Memory B cell (primary cell): ENCODE measurements around the gene GPR132.
A peak's percentile ranks its signal among the peaks of the same experiment; 100 is the strongest.

Source experiments
- ATAC-seq: fragments of 150-1000 bp; cut with Tn5 transposase; 2 replicates; pipeline ENCODE4 v1.10.0; 2021; ENCODE audit warnings: low read depth, mild to moderate bottlenecking, moderate library complexity
- DNase-seq, 2 donors: peaks; one replicate each; pipeline ENCODE4 v3.0.0; 2022; ENCODE audit warnings: low spot score in 2 of 2
- H3K27ac Mint-ChIP-seq: one replicate; pipeline ENCODE4 v1.8.0; 2022; ENCODE audit warnings: mild to moderate bottlenecking, moderate library complexity, mixed read lengths
- H3K27me3 Mint-ChIP-seq: one replicate; pipeline ENCODE4 v1.8.0; 2022; ENCODE audit warnings: mixed read lengths
- H3K36me3 Mint-ChIP-seq: one replicate; pipeline ENCODE4 v1.8.0; 2022; ENCODE audit warnings: mild to moderate bottlenecking, mixed read lengths
- H3K4me1 Mint-ChIP-seq: one replicate; pipeline ENCODE4 v1.8.0; 2022; ENCODE audit warnings: mixed read lengths
- H3K4me3 Mint-ChIP-seq: one replicate; pipeline ENCODE4 v1.8.0; 2022; ENCODE audit warnings: mild to moderate bottlenecking, moderate library complexity, mixed read lengths
- H3K9me3 Mint-ChIP-seq: one replicate; pipeline ENCODE4 v1.8.0; 2022; ENCODE audit warnings: mixed read lengths

GPR132 gene

DNA sequence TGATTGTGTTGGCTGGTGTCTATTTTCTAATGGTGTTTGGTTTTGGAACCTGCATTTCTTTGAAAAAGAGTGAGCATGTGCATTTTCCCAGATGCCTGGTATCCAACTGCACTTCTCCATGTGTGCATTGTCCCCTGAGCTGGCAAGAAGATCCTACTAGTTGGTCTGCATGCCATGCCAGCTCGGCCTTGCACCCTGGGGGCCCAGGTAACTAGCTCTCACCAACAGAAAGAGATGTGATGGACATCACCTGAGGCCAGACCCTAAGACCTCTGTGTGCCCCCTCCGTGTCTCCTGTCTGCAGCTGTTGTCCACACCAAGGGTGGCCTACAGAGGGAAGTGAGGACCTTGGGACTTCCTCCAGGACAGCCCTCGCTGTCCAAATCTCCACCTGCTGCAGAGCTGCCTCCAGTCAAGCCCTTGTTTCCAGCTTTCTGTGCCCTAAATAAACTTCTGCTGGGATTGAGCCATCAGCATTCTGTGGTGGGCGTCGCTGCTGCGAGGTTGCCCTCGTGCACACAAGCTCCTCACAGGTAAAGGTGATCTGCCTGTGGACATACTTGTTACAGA, 30.1 kb upstream of the GPR132 start:
- Mint-ChIP-seq H3K27ac (no peak overlapping the region), H3K36me3 (peaks cover 2% of the 10 kb centered on the region), H3K4me3 (peak overlapping the region; percentile 27), H3K9me3 (peaks cover 3% of the 10 kb centered on the region), H3K27me3 (peaks cover 12% of the 10 kb centered on the region), H3K4me1 (peaks cover 14% of the 10 kb centered on the region)
- no peak for DNase-seq
- ATAC-seq = no peak

DNA sequence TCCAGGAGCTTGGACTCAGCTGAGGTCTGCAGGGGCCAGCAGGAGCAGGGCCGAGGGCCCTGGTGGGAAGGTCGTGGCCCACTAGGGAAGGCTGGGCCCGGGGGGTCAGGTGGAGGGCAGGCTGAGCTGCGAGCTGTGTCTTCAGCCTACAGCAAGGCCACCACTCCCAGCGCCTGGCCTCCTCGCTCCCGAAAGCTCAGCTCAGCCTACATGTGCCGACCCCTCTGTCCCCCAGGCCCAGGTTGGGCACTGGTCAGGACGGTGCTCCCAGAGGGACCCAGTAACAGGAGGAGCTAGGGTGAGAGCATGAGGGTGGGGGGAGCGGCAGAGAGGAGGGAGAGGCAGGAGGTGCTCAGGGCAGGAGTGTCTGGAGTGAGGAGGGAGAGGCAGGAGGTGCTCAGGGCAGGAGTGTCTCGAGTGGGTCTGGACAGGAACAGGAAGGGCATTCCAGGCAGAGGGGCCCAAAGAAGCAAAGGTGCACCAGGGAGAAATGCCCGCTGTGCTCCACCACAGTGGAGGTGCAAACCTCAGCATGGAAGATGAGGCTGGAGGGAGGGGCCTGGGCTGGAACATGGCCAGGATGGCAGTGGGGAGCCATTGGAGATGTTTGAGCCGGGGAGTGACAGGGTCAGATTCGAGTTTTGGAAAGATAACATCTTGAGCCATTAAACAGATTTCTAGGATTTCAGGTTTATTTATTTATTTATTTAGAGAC, 29.1 kb upstream of the GPR132 start:
- Mint-ChIP-seq H3K27ac (no peak overlapping the region), H3K4me1 (peaks cover 12% of the 10 kb centered on the region), H3K36me3 (no peaks in the 10 kb centered on the region), H3K4me3 (peak overlapping the region; percentile 83), H3K9me3 (no peaks in the 10 kb centered on the region), H3K27me3 (peaks cover 8% of the 10 kb centered on the region)
- DNase-seq (no peak), ATAC-seq (no peak)

DNA sequence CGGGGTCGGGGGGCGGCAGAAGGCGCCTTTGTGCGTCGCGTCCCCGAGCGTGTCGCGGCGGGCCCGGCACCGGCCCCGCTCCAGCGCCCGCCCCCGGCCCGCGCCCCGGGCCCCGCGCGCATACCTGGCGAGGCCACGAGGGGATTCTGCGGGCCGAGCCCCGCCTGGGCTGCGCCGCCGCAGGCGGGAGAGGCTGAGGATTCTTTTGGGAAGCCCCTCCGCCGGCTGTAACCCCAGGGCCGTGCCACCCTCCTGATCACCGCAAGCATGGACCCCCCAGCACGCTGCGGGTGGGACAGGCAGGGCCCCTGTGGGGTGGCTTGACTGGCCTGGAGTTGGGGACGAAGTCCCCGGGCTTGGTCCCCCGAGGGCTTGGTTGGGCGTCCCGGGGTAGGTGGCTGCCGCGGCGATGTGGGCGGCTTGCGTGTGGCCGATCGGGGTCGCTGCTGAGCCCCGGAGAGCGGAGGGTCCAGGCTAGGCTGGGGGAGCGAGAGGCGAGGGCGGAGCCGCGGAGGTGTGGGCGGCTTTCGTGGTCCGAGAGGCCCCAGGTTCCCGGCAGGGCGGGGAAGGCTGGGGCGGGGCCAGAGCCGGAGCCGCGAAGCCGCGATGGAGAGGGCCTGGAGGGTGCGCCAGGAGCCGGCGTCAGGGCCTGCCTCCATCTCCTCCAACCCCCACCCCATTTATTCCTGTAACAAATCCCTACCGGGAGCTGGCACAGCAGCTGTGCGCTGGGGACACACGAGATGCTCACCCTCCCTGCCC, 28.4 kb upstream of the GPR132 start:
- ATAC-seq = peak; percentile 59
- H3K4me3 Mint-ChIP-seq = peak overlapping the region; percentile 83
- H3K27ac Mint-ChIP-seq = peak overlapping the region; percentile 85
- DNase-seq = peak; percentile 54 to 64
- H3K36me3 Mint-ChIP-seq = no peaks in the 10 kb centered on the region
- no peaks in the 10 kb centered on the region for H3K9me3 Mint-ChIP-seq
- H3K4me1 Mint-ChIP-seq = peaks cover 12% of the 10 kb centered on the region
- peaks cover 10% of the 10 kb centered on the region for H3K27me3 Mint-ChIP-seq

DNA sequence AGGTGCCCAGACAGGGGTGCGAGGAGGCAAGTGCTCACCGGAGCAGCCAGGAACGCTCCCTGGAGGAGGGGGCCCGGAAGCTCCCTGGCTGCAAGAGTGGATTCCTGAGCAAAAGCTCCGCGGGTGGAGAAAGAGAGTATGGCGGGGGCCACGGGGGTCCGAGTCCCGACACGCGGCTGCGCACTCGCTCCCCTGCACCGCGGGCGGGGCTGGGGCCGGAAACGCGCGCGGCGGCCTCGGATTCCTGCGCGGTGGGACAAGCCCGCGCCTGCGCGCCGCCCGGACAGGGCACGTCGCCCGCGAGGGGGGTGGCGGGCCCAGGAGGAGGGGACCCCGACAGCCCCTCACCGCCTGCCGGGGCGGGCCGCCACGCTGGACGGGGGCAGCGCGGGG, 27.8 kb upstream of the GPR132 start:
- peaks cover 11% of the 10 kb centered on the region for H3K27me3 Mint-ChIP-seq
- H3K27ac Mint-ChIP-seq = peak overlapping the region; percentile 38
- no peaks in the 10 kb centered on the region for H3K9me3 Mint-ChIP-seq
- H3K4me1 Mint-ChIP-seq = peaks cover 12% of the 10 kb centered on the region
- H3K4me3 Mint-ChIP-seq = peak overlapping the region; percentile 89
- peak; percentile 54 to 67 for DNase-seq
- H3K36me3 Mint-ChIP-seq = no peaks in the 10 kb centered on the region
- peak; percentile 61 for ATAC-seq

DNA sequence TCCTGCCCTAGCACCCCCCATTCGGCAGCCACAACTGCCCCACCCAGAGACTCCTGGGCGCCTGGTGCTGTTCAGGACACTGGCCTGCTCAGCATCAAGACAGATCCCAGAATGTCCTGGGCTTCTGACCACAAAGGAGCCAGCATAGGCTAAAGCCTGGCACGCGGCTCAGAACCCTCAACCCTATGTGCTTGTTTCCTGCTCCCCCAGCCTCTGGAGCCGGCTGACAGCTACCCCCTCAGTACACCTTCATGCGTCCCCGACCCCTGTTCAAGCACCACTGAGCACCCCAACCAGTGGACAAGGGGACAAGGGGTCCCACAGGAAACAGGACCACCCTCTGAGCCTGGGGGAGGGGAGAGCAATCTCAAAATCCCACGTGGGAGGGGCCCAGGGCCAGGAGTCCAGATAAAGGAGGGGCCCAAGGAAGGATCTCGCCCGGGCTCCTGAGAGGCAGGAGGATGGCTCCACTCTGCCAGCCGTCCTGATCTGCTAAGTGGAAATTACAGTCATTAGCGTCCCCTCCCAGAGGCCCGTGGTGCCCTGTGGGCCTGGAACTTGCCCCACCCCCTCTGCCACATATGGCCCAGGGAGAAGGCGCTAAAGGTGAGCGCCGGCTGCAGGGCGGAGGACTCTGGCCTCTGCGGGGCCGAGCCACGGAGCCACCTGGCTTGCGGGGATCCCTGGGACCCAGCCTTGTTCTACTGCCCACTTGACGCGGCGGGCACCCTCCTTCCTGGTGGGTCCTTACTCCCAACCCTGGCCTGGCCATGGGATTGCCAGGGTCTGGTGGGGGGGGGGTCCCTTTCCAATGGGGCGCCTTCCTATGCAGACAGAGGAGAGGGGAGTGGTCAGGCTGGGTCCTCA, 27.2 kb upstream of the GPR132 start:
- no peaks in the 10 kb centered on the region for H3K36me3 Mint-ChIP-seq

DNA sequence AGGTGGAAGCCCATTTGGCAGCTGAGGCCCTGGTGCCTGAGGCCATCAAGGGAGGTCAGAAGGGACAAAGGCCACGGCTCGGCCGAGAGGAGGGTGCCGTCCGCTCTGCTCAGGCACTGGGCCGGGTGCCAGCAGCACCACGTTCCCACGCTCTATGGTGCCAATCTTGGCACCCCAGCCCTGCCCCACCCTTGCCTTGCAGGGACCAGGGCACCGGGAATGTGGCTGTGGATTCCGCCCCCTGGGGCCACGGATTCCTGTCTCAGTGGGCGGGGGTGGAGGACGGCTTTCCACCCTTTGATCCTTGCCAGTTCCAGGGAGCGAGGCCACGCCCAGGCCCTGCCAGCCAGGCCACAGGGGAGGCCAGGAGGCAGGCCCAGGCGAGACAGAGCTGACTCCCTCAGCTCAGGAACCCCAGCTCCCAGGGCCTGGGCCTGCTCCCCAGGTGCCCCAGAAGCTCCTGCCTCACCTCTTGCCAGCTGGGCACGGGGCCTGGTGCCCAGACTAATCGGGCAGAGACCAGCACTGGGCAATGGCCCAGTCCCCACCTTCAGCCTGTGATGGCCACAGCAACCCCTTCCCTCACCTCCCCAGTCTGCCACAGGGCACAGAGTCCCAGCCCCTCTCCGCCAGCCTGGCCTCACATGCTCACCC, 26.4 kb upstream of the GPR132 start:
- Mint-ChIP-seq H3K4me3 (no peak overlapping the region), H3K27me3 (peaks cover 9% of the 10 kb centered on the region), H3K27ac (no peak overlapping the region), H3K36me3 (no peaks in the 10 kb centered on the region), H3K4me1 (peaks cover 13% of the 10 kb centered on the region), H3K9me3 (no peaks in the 10 kb centered on the region)
- no peak for DNase-seq
- no peak for ATAC-seq

More for the DNA sequence above, 27.2 kb upstream of the GPR132 start:
- no peaks in the 10 kb centered on the region for H3K9me3 Mint-ChIP-seq
- H3K27ac Mint-ChIP-seq = peak overlapping the region; percentile 38
- DNase-seq = no peak
- H3K27me3 Mint-ChIP-seq = peaks cover 11% of the 10 kb centered on the region
- no peak for ATAC-seq
- peaks cover 12% of the 10 kb centered on the region for H3K4me1 Mint-ChIP-seq
- H3K4me3 Mint-ChIP-seq = peak overlapping the region; percentile 89

DNA sequence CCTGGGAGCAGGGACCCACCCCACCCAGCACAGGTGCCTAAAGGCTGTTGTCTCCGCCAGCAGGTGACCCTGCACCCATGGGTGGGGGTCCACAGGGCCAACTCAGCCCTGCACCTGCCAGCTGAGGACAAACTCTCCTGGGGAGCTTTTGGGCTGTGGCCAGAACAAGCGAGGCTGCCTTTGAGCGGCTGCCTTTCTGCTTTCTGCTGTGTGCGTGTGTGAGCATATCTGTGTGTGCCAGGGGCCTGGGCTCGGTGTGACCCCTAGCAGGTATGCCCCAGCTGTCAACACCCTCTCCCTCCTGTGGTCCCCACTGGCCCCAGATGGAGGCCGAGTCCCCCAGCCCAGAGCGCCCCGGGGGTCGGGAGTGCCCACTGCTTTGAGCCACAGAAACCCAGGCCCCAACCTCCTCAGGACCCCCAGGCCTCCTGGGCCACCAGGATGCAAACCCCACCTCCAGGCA, 25.9 kb upstream of the GPR132 start:
- peaks cover 14% of the 10 kb centered on the region for H3K4me1 Mint-ChIP-seq
- no peaks in the 10 kb centered on the region for H3K36me3 Mint-ChIP-seq
- no peak for ATAC-seq
- H3K27ac Mint-ChIP-seq = no peak overlapping the region
- H3K9me3 Mint-ChIP-seq = no peaks in the 10 kb centered on the region
- peaks cover 8% of the 10 kb centered on the region for H3K27me3 Mint-ChIP-seq
- H3K4me3 Mint-ChIP-seq = no peak overlapping the region
- DNase-seq = no peak

DNA sequence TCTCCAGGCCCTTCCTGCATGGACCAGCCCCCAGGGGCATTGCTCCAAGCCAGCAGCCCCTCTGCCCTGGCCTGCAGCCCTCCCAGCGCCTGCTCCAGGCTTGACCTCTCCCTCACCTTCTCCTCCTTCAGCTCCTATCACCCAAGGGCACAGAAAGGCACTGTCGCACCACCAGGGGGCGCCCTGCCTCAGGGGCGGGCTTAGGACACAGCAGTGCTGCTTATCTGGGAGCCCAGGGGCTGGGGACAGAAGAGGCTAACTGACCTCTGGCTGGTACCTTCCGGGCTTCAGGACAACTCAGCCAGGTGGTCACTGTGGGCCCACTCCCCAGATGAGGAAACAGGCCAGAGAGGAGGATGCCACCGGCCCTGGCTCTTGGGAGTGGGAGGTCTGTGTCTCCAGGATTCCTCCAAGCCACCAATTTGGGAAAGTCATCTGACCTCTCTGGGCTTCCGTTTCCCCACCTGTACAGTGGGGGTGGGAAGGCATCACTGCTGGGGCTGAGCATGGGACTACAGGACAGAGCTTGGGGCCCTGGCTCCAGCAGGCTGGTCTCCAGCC, 25.3 kb upstream of the GPR132 start:
- peak overlapping the region; percentile 8 for H3K4me3 Mint-ChIP-seq
- H3K27me3 Mint-ChIP-seq = peaks cover 8% of the 10 kb centered on the region
- peaks cover 14% of the 10 kb centered on the region for H3K4me1 Mint-ChIP-seq
- no peak overlapping the region for H3K27ac Mint-ChIP-seq
- H3K9me3 Mint-ChIP-seq = no peaks in the 10 kb centered on the region
- DNase-seq = peak; percentile 88 to 93
- ATAC-seq = peak; percentile 47
- H3K36me3 Mint-ChIP-seq = no peaks in the 10 kb centered on the region

DNA sequence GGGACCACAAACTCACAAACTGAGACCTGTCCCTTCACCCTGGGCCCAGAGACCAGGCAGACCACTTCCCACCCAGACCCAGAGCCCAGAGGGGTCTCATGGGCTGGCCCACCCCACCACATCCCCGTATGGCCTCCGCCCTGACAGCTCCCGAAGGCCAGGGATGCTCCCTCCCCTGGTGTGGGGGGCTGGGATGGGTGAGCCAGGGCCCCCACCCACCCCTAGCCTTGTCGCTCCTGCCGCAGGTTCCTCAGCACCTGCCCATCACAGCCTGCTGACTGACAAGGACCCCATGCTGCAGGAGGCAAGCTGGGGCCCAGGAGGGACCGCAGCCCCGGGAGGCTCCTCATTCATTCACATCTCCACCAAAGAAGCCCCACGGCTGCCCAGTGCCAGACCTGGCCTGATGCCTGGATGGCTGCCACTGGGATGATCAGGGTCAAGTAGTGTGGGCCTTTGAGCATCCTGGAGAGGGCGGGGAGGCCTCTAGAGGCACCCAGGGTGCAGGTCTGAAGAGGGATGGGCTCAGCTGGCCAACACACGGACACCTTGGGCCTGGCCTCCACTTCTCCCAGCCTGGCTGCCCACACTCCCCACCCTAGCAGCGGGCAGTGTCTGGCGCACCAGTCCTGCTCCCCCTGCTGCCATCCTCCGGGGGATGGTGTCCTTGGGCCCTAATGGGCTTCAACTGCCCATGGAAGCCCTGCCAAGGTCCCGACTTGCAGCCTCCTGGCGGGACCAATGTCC, 24.7 kb upstream of the GPR132 start:
- H3K4me1 Mint-ChIP-seq = peaks cover 14% of the 10 kb centered on the region
- ATAC-seq (no peak), DNase-seq (no peak)
- peaks cover 8% of the 10 kb centered on the region for H3K27me3 Mint-ChIP-seq
- no peak overlapping the region for H3K27ac Mint-ChIP-seq
- no peaks in the 10 kb centered on the region for H3K9me3 Mint-ChIP-seq
- no peak overlapping the region for H3K4me3 Mint-ChIP-seq
- no peaks in the 10 kb centered on the region for H3K36me3 Mint-ChIP-seq

DNA sequence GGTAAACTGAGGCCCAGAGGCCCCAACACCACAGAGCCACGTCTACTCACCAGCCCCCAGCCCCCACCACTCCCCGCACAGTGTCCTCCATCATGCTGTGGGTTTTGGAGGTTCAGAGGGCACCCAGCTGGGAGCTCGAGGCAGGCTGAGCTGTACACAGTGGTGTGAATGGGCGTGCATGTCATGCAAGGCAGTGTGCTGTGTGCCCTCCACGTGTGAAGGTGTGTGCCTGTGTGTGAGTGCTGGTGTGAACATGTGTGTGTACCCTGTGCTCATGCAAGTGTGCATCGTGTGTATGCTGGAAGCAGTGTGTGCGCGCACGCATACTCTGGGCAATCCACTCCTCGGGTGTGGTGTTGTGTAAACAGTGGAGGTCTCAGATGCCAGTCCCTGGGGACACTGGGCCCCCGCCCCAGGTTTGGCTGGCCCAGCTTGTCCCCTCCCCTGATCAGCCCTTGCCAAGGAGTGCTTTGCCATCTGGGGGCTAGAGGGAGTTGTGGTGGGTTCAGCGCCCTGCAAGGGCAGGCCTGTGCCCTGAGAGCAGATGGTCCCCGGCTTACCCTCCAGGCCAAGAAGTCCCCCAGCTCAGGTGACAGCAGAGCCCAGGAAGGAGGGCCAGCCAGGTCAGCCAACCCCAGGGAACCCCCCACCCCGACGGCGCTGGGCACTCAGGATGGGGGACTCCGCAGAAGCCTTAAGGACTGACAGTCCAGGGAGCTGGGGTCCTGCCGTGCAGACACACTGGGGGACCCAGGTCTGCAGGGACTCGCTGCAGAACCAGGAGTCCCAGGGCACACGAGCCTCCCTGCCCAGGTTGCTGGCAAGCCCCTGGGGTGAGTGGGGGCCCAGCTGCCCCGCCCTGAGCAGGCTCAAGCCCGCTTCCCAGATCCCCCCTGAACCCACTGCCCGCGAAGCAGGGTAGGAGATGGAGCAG, 23.8 kb upstream of the GPR132 start:
- no peaks in the 10 kb centered on the region for H3K36me3 Mint-ChIP-seq
- peak overlapping the region; percentile 61 for H3K4me3 Mint-ChIP-seq
- no peaks in the 10 kb centered on the region for H3K9me3 Mint-ChIP-seq
- no peak for DNase-seq
- ATAC-seq = no peak
- peaks cover 11% of the 10 kb centered on the region for H3K4me1 Mint-ChIP-seq
- peaks cover 8% of the 10 kb centered on the region for H3K27me3 Mint-ChIP-seq
- no peak overlapping the region for H3K27ac Mint-ChIP-seq

DNA sequence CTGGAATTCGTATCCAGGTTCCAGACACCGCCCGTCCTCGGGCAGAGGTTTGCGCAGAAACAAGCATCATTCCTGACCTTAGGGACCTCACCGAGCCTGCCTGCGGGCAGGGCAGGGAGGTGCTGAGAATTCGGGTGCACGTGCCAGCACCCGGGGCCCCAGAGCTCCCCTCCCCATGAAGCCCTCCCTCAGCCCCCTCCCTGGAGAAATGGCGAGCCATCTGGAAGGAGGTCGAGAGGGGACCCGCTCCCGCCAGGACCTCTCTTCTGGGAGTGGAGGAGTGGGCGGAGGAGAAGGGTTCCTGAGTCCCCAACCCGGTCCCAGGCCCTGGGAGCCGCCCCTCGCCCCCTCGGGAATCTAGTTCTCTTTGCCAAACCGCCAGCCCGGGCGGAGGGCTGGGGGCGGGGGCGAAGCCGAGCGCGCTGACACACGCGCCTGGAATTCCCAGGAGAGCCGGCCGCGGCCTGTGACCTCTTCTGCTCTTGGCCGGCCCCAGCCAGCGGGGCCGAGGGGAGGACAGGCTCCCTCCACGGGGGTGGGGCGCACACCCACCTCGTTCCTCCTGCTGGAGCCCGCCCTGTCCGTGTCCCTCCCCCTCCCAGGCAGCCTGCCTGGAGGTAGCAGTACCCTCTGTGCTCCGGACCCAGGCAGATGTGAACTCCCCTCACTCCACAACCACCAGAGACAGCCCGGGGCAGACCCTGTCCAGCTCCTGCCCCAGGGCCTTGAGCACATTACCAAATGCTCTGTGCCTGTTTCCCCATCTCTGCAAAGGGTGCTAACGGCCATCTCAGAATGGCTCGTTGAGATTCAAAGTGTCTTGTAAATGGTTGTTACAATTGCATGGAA, 23.0 kb upstream of the GPR132 start:
- H3K27ac Mint-ChIP-seq = no peak overlapping the region
- DNase-seq = no peak
- no peaks in the 10 kb centered on the region for H3K36me3 Mint-ChIP-seq
- H3K4me1 Mint-ChIP-seq = peaks cover 15% of the 10 kb centered on the region
- ATAC-seq = no peak
- H3K4me3 Mint-ChIP-seq = peak overlapping the region; percentile 61
- no peaks in the 10 kb centered on the region for H3K9me3 Mint-ChIP-seq
- peaks cover 13% of the 10 kb centered on the region for H3K27me3 Mint-ChIP-seq
